CD14-positive monocyte (primary cell): Measurements from ENCODE around the gene STRBP. TPM values are rescaled to one million over a fixed set of nuclear protein-coding genes. Genes with fewer than 3 reads are reported as not detected.

Experiments
- DNase-seq, 3 donors: peaks; one replicate each; pipeline ENCODE4 v3.0.0-alpha.2; 2011 to 2022
- H2AFZ ChIP-seq: 2 replicates; pipeline ENCODE4 v1.6.0; 2012; ENCODE audit warnings: mild to moderate bottlenecking, low read depth, low read length, inconsistent platforms; ENCODE audit not compliant: insufficient read depth, poor library complexity, severe bottlenecking
- H3K27ac ChIP-seq, 2 donors: 1 replicate in 1 of 2; 2 replicates in 1 of 2; pipeline ENCODE4 v1.5.1; 2012 to 2013; ENCODE audit warnings: low read length in 2 of 2, control low read depth in 1 of 2, inconsistent platforms in 1 of 2, low read depth in 1 of 2, mild to moderate bottlenecking in 1 of 2
- H3K27me3 ChIP-seq, 2 donors: one replicate each; pipeline versions ENCODE4 v1.6.0 to v1.6.1; 2011 to 2013; ENCODE audit warnings: low read length in 2 of 2; ENCODE audit not compliant: control insufficient read depth in 2 of 2, insufficient read depth in 2 of 2
- H3K36me3 ChIP-seq, 2 donors: replicated peaks in 1 of 2; 1 replicate in 1 of 2; 2 replicates in 1 of 2; pipeline versions ENCODE4 v1.5.1 to v1.6.1; 2012 to 2013; ENCODE audit warnings: low read length in 2 of 2, control low read depth in 1 of 2, inconsistent platforms in 1 of 2, mild to moderate bottlenecking in 1 of 2; ENCODE audit not compliant: insufficient read depth in 2 of 2, control insufficient read depth in 1 of 2
- H3K4me1 ChIP-seq, 2 donors: 1 replicate in 1 of 2; 2 replicates in 1 of 2; pipeline versions ENCODE4 v1.5.1 to v1.6.1; 2012 to 2013; ENCODE audit warnings: low read length in 2 of 2, control low read depth in 1 of 2, inconsistent platforms in 1 of 2, mild to moderate bottlenecking in 1 of 2, moderate library complexity in 1 of 2; ENCODE audit not compliant: insufficient read depth in 2 of 2, control insufficient read depth in 1 of 2
- H3K4me2 ChIP-seq: replicated peaks from 2 replicates; pipeline ENCODE3; 2012; ENCODE audit warnings: low read length, moderate library complexity, mild to moderate bottlenecking; ENCODE audit not compliant: poor library complexity, severe bottlenecking; ENCODE audit errors: extremely low read depth
- H3K4me3 ChIP-seq, 3 experiments: fragments of 200-600 bp in 1 of 3; sonication (generic) in 1 of 3; replicated peaks in 1 of 3; 1 replicate in 2 of 3; 2 replicates in 1 of 3; pipeline ENCODE4 v1.5.1; 2011 to 2013; ENCODE audit warnings: low read length in 3 of 3, mild to moderate bottlenecking in 3 of 3, control low read depth in 2 of 3, low read depth in 2 of 3, inconsistent platforms in 1 of 3, moderate library complexity in 1 of 3
- H3K79me2 ChIP-seq: 2 replicates; pipeline ENCODE4 v1.6.0; 2012; ENCODE audit warnings: mild to moderate bottlenecking, control low read depth, inconsistent platforms, low read length, moderate library complexity; ENCODE audit not compliant: insufficient read depth
- H3K9ac ChIP-seq: 2 replicates; pipeline ENCODE4 v1.6.0; 2017; ENCODE audit warnings: low read length, mild to moderate bottlenecking; ENCODE audit not compliant: insufficient read depth, poor library complexity, severe bottlenecking
- H3K9me3 ChIP-seq, 2 donors: replicated peaks in 1 of 2; 1 replicate in 1 of 2; 2 replicates in 1 of 2; pipeline versions ENCODE4 v1.5.1 to v1.6.1; 2012 to 2013; ENCODE audit warnings: low read length in 2 of 2, control low read depth in 1 of 2; ENCODE audit not compliant: control insufficient read depth in 1 of 2, insufficient read depth in 1 of 2
- H4K20me1 ChIP-seq: 2 replicates; pipeline ENCODE4 v1.6.0; 2012; ENCODE audit warnings: mild to moderate bottlenecking, low read length, control low read depth, moderate library complexity; ENCODE audit not compliant: insufficient read depth
- H3K27ac Mint-ChIP-seq, 7 donors: one replicate each; pipeline ENCODE4 v1.8.0; 2020; ENCODE audit warnings: mild to moderate bottlenecking in 7 of 7, mixed read lengths in 7 of 7, moderate library complexity in 6 of 7, inconsistent platforms in 2 of 7
- H3K27me3 Mint-ChIP-seq, 3 donors: one replicate each; pipeline ENCODE4 v1.8.0; 2021 to 2022; ENCODE audit warnings: low read depth in 3 of 3, mild to moderate bottlenecking in 3 of 3, mixed read lengths in 3 of 3, moderate library complexity in 3 of 3, inconsistent platforms in 1 of 3
- H3K36me3 Mint-ChIP-seq, 2 donors: one replicate each; pipeline ENCODE4 v1.8.0; 2020; ENCODE audit warnings: mixed read lengths in 2 of 2, inconsistent platforms in 1 of 2, mild to moderate bottlenecking in 1 of 2
- H3K4me1 Mint-ChIP-seq: one replicate; pipeline ENCODE4 v1.8.0; 2020; ENCODE audit warnings: mild to moderate bottlenecking, mixed read lengths
- H3K4me3 Mint-ChIP-seq, 2 donors: one replicate each; pipeline ENCODE4 v1.8.0; 2020; ENCODE audit warnings: mild to moderate bottlenecking in 2 of 2, mixed read lengths in 2 of 2, moderate library complexity in 1 of 2
- H3K9me3 Mint-ChIP-seq, 7 donors: one replicate each; pipeline ENCODE4 v1.8.0; 2020 to 2022; ENCODE audit warnings: mixed read lengths in 7 of 7, mild to moderate bottlenecking in 6 of 7, moderate library complexity in 6 of 7, inconsistent platforms in 2 of 7
- CTCF ChIP-seq: fragments of 200-600 bp; IDR thresholded peaks from one replicate; pipeline ENCODE4 v1.8.0; 2022; ENCODE audit warnings: antibody characterized with exemption, mild to moderate bottlenecking
- WGBS: methylation state at CpG from one replicate; pipeline ENCODE4 v1.1.5; 2013; ENCODE audit warnings: missing lambda C conversion rate; ENCODE audit not compliant: insufficient coverage; 5-methylcytosine and 5-hydroxymethylcytosine counted together
- intact Hi-C, 2 donors: fragments of 100-400 bp; cut with micrococcal nuclease; formaldehyde crosslinking; loops; one replicate each; pipeline versions ENCODE4 v1.15.0 to v1.15.1; 2023
- polyA plus RNA-seq, 3 donors: library from polyadenylated mRNA; depleted of rRNA in 1 of 3; unstranded in 2 of 3; stranded (reverse) in 1 of 3; fragments of 300-500 nt in 2 of 3; fragments of >200 nt in 1 of 3; fragmentation: Illumina TruSeq in 2 of 3; gene quantifications; 1 replicate in 2 of 3; 2 replicates in 1 of 3; pipeline ENCODE4 v1.2.3, GENCODE V29; 2012 to 2021

STRBP gene
- polyA plus RNA-seq, 3 donors: 0.97 to 1.9 (median 1.9) TPM

- Mint-ChIP-seq H3K4me1 (no peaks in the 10 kb centered on the region), H3K27ac (no peak overlapping the region), H3K36me3 (peaks cover 68 to 79% of the 10 kb centered on the region in 2 donors), H3K27me3 (no peaks in the 10 kb centered on the region), H3K4me3 (no peak overlapping the region), H3K9me3 (no peaks in the 10 kb centered on the region)
- intact Hi-C loops: no loop called here
- Histone ChIP-seq H3K79me2 (no peaks in the 10 kb centered on the region), H3K27ac (no peak overlapping the region), H3K4me2 (no peak overlapping the region), H3K4me3 (no peak overlapping the region), H3K9me3 (no peaks in the 10 kb centered on the region), H3K9ac (no peak overlapping the region), H3K4me1 (no peaks in the 10 kb centered on the region), H2AFZ (no peak overlapping the region), H3K36me3 (peaks cover 72 to 97% of the 10 kb centered on the region in 2 donors), H3K27me3 (no peaks in the 10 kb centered on the region), H4K20me1 (no peaks in the 10 kb centered on the region)
- TF ChIP-seq CTCF: no peak
- no peak for DNase-seq
- 90% methylated on average over 2 of the region's 5 CpGs for WGBS
Observed at GRCh38 chr9:123073441-123073840, 194.9 kb downstream of the STRBP start.

- Mint-ChIP-seq H3K27ac (peak overlapping the region in 2 of 7 donors; percentile 6 to 41), H3K4me3 (no peak overlapping the region), H3K9me3 (no peaks in the 10 kb centered on the region), H3K36me3 (peaks cover 62 to 77% of the 10 kb centered on the region in 2 donors), H3K4me1 (no peaks in the 10 kb centered on the region), H3K27me3 (no peaks in the 10 kb centered on the region)
- intact Hi-C loops: no loop called here
- Histone ChIP-seq H3K27ac (no peak overlapping the region), H3K9ac (no peak overlapping the region), H3K9me3 (no peaks in the 10 kb centered on the region), H3K4me1 (no peaks in the 10 kb centered on the region), H3K4me2 (no peak overlapping the region), H3K4me3 (no peak overlapping the region), H3K27me3 (no peaks in the 10 kb centered on the region), H4K20me1 (no peaks in the 10 kb centered on the region), H3K79me2 (no peaks in the 10 kb centered on the region), H2AFZ (no peak overlapping the region), H3K36me3 (peaks cover 67 to 97% of the 10 kb centered on the region in 2 donors)
- no peak for DNase-seq
- no peak for TF ChIP-seq CTCF
- 100% methylated on average over 1 of the region's 2 CpGs for WGBS
Observed at GRCh38 chr9:123072407-123072995, 195.9 kb downstream of the STRBP start.

Other genes starting within 250 kb of the STRBP start
- gene GPR21, start 234.9 kb downstream of the STRBP start, polyA plus RNA-seq: under 1 TPM in 1 of 3 donors, not detected in 2; 0.39 TPM
- not detected for gene CRB2, start 87.6 kb upstream of the STRBP start, polyA plus RNA-seq